ENCODE measurements around the gene CD81. TPM values are rescaled to one million over a fixed set of nuclear protein-coding genes. Genes with fewer than 3 reads are reported as not detected.
"Not testable (repeated sequence)": the region's sequence is repeated elsewhere in the genome, so short reads cannot be mapped to it uniquely, and the experiment has no call there.

CD81 gene
- total and polyA plus RNA-seq, 2 experiments from 2014 or later: 212 to 444 TPM

- no peaks in the 10 kb centered on the region for H3K9me3 ChIP-seq (ENCODE audit: low read depth)
- H3K4me1 ChIP-seq (ENCODE audit: low read depth): no peaks in the 10 kb centered on the region
- no peaks in the 10 kb centered on the region for H3K27me3 ChIP-seq
- TF ChIP-seq CTCF (IDR thresholded peaks at IDR 0.05; ENCODE audit: low read depth, low read length): no peak
- no peak overlapping the region for H3K4me3 ChIP-seq
- H3K36me3 ChIP-seq: no peaks in the 10 kb centered on the region
- no peak for DNase-seq (ENCODE audit: low read depth in 1 of 2, low spot score in 1 of 2)
- no peak overlapping the region for H3K27ac ChIP-seq
These were observed 25.4 kb upstream of the CD81 start for GRCh38 chr11:2351701-2352100.

DNA sequence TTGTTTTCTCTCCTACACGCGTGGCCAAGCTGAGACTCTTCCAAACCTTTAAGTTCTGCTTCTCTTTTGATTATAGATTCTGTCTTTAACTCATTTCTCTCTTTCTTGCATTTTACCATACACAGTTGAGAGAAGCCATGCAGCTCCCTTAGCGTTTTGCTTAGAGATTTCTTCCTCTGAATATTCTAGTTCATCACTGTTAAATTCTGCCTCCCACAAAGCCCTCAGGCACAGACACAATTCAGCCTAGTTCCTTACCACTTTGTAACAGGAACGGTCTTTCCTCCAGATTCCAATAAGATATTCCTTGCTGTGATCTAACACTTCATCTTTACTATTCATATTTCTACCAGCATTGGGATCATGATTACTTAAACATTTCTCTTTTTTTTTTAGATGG lies 24.7 kb upstream of the CD81 start:
- no peaks in the 10 kb centered on the region for H3K27me3 ChIP-seq
- H3K4me1 ChIP-seq (ENCODE audit: low read depth): no peaks in the 10 kb centered on the region
- no peak for DNase-seq (ENCODE audit: low read depth in 1 of 2, low spot score in 1 of 2)
- no peak for TF ChIP-seq CTCF (IDR thresholded peaks at IDR 0.05; ENCODE audit: low read depth, low read length)
- no peak overlapping the region for H3K4me3 ChIP-seq
- H3K27ac ChIP-seq: no peak overlapping the region
- H3K9me3 ChIP-seq (ENCODE audit: low read depth): no peaks in the 10 kb centered on the region
- no peaks in the 10 kb centered on the region for H3K36me3 ChIP-seq

DNA sequence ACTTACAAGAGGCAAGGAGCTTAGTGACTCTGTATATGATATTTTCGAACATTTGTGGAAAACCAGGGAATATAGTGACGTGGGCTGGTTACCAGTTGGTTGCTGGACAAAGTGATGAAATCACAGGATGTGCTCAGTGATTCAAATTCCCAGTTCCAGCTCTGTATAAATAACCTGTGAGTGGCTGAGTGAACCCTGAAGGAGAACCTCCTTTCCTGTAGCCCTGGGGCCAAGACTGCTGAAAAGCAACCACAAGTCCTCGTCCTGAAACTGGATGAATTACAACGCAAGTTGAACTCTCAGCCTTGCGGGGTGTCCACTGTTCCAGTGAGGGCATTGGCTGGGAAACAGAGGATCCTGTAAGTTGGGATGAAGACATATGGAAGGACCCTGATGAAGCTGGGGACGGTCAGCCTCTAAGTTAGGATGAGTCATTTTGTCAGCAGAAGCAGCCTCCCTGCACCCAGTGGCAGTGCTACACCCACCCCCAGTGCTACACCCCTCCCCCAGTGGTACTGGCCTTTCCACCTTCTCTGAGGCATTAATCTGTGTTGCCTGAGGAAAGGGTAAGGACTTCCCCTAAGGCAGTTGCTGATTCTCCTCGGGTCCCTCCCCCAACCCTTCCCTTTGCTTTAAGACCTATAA lies 22.0 kb upstream of the CD81 start:
- TF ChIP-seq CTCF (IDR thresholded peaks at IDR 0.05; ENCODE audit: low read depth, low read length): no peak
- Histone ChIP-seq H3K9me3 (ENCODE audit: low read depth) (no peaks in the 10 kb centered on the region), H3K4me3 (no peak overlapping the region), H3K4me1 (ENCODE audit: low read depth) (no peaks in the 10 kb centered on the region), H3K27me3 (no peaks in the 10 kb centered on the region), H3K36me3 (no peaks in the 10 kb centered on the region), H3K27ac (no peak overlapping the region)
- peak in 1 of 2 donors; percentile 42 for DNase-seq (ENCODE audit: low read depth in 1 of 2, low spot score in 1 of 2)

GRCh38 chr11:2357246-2357645 lies 19.9 kb upstream of the CD81 start:
- Histone ChIP-seq H3K9me3 (ENCODE audit: low read depth) (no peaks in the 10 kb centered on the region), H3K4me3 (no peak overlapping the region), H3K27ac (no peak overlapping the region), H3K36me3 (no peaks in the 10 kb centered on the region), H3K4me1 (ENCODE audit: low read depth) (no peaks in the 10 kb centered on the region), H3K27me3 (no peaks in the 10 kb centered on the region)
- no peak for TF ChIP-seq CTCF (IDR thresholded peaks at IDR 0.05; ENCODE audit: low read depth, low read length)
- DNase-seq (ENCODE audit: low read depth in 1 of 2, low spot score in 1 of 2): no peak

GRCh38 chr11:2357651-2358050 lies 19.5 kb upstream of the CD81 start:
- not testable (repeated sequence) for H3K27me3 ChIP-seq; H3K4me1 ChIP-seq (ENCODE audit: low read depth); DNase-seq (ENCODE audit: low read depth in 1 of 2, low spot score in 1 of 2); H3K27ac ChIP-seq; H3K4me3 ChIP-seq; H3K36me3 ChIP-seq; H3K9me3 ChIP-seq (ENCODE audit: low read depth)

- H3K9me3 ChIP-seq (ENCODE audit: low read depth): no peaks in the 10 kb centered on the region
- no peaks in the 10 kb centered on the region for H3K36me3 ChIP-seq
- H3K4me1 ChIP-seq (ENCODE audit: low read depth): no peaks in the 10 kb centered on the region
- DNase-seq (ENCODE audit: low read depth in 1 of 2, low spot score in 1 of 2): no peak
- no peak for TF ChIP-seq CTCF (IDR thresholded peaks at IDR 0.05; ENCODE audit: low read depth, low read length)
- H3K27ac ChIP-seq: no peak overlapping the region
- no peak overlapping the region for H3K4me3 ChIP-seq
- H3K27me3 ChIP-seq: no peaks in the 10 kb centered on the region
These were observed 18.2 kb upstream of the CD81 start for GRCh38 chr11:2358754-2359442.

Measured in cardiac muscle cell (in vitro differentiated cells and primary cell).